Effector memory CD8-positive, alpha-beta T cell (primary cell): ENCODE data around the gene HCN4.
A peak's percentile ranks its signal among the peaks of the same experiment; 100 is the strongest.
"Not testable (repeated sequence)": the region's sequence is repeated elsewhere in the genome, so short reads cannot be mapped to it uniquely, and the experiment has no call there.

Source experiments
- ATAC-seq: fragments of 150-1000 bp; cut with Tn5 transposase; replicated peaks from 2 replicates; pipeline ENCODE4 v1.10.0; 2021; ENCODE audit warnings: mild to moderate bottlenecking, moderate library complexity
- DNase-seq, 3 experiments: peaks; one replicate each; pipeline ENCODE4 v3.0.0; 2021
- H3K27ac Mint-ChIP-seq, 2 donors: one replicate each; pipeline ENCODE4 v1.8.0; 2022; ENCODE audit warnings: mild to moderate bottlenecking in 2 of 2, mixed read lengths in 2 of 2, moderate library complexity in 2 of 2
- H3K27me3 Mint-ChIP-seq, 2 donors: one replicate each; pipeline ENCODE4 v1.8.0; 2022; ENCODE audit warnings: mixed read lengths in 2 of 2
- H3K36me3 Mint-ChIP-seq: one replicate; pipeline ENCODE4 v1.8.0; 2022; ENCODE audit warnings: mild to moderate bottlenecking, moderate library complexity, mixed read lengths; ENCODE audit not compliant: insufficient read depth
- H3K4me1 Mint-ChIP-seq, 2 donors: one replicate each; pipeline ENCODE4 v1.8.0; 2022; ENCODE audit warnings: low read depth in 2 of 2, mixed read lengths in 2 of 2
- H3K4me3 Mint-ChIP-seq, 2 donors: one replicate each; pipeline ENCODE4 v1.8.0; 2022; ENCODE audit warnings: mild to moderate bottlenecking in 2 of 2, mixed read lengths in 2 of 2, moderate library complexity in 2 of 2
- H3K9me3 Mint-ChIP-seq, 2 donors: one replicate each; pipeline ENCODE4 v1.8.0; 2022; ENCODE audit warnings: mixed read lengths in 2 of 2

The HCN4 gene

GRCh38 chr15:73300286-73300685, 68.5 kb downstream of the HCN4 start:
- not testable (repeated sequence) for H3K9me3 Mint-ChIP-seq, H3K4me3 Mint-ChIP-seq, H3K4me1 Mint-ChIP-seq

DNA sequence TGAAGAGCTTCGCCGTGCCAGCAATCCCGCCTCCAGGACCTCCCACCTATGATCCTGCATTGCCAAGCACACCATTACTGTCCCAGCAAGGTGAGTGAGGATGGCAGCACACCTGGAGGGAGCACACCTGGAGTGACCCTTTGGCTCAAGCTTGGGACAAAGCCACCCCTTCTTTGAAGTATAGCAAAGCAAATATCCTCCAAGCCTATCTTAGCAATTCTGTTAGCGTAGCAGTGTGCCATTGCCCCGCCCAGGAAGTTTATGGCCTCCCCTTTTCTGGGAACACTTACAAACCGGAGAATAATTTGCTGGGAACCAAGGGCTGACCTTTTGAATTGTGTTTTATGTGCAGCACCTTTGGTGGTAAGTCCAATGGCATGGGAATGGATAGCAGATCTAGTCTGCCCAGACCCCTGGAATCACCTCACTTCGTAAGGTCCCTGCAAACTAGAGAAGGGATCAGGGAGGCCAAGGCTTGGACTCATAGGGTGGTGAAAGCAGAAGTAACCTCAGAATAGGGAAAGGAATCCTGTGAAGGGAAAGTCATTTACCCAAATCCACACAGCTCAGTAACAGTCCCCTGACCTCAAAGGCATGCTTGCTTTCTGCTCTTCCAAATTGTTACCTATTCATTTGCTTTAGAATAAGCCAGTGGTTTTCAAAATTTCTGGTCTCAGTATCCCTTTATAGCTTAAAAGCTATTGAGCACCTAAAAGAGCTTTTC, 70.1 kb downstream of the HCN4 start:
- Mint-ChIP-seq H3K4me1 (peaks cover 0 to 1% of the 10 kb centered on the region in 2 donors), H3K36me3 (peaks cover 7% of the 10 kb centered on the region), H3K4me3 (no peak overlapping the region), H3K9me3 (no peaks in the 10 kb centered on the region), H3K27ac (no peak overlapping the region), H3K27me3 (no peaks in the 10 kb centered on the region)
- no peak for ATAC-seq
- no peak for DNase-seq

More at GRCh38 chr15:73300286-73300685, 68.5 kb downstream of the HCN4 start:
- DNase-seq, H3K36me3 Mint-ChIP-seq, ATAC-seq, H3K27me3 Mint-ChIP-seq, H3K27ac Mint-ChIP-seq: not testable (repeated sequence)

GRCh38 chr15:73296609-73297353, 72.0 kb downstream of the HCN4 start:
- no peaks in the 10 kb centered on the region for H3K4me1 Mint-ChIP-seq

DNA sequence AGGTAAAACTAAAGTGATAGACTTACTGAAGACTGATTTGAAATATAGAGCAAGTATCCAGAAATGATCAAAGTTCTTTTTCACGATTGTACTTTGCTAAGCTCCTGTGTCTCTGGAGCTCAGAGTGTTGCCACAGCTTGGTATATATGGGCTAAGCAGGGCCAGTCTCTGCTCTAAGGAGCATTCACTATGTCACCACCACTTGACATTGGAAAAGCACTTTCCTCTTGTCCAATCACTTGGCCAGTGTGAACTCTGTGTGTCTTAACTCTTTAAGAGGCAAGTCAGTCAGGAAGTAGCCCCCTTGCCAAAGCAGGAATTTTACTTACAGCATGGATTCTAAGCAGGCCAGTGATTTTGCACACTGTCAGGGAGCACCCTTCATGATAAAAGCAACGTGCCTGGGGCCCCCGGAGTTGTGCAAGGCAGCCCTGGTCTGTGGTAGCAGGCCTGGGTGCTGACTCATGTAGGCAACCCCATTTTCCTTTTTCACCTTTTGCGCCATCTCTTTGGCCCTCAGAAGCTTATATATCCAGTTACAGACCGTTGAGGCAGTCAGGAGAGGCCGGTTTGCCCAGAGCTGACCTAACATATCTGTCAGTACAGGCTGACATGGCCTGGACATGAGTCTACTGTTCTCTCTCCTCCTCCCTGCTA, 73.0 kb downstream of the HCN4 start:
- Mint-ChIP-seq H3K4me1 (no peaks in the 10 kb centered on the region), H3K4me3 (no peak overlapping the region), H3K9me3 (no peaks in the 10 kb centered on the region), H3K36me3 (peaks cover 15% of the 10 kb centered on the region), H3K27me3 (no peaks in the 10 kb centered on the region), H3K27ac (no peak overlapping the region)
- DNase-seq, result no peak
- ATAC-seq, result no peak

More at GRCh38 chr15:73296609-73297353, 72.0 kb downstream of the HCN4 start:
- Mint-ChIP-seq H3K27me3 (no peaks in the 10 kb centered on the region), H3K27ac (peak overlapping the region in 1 of 2 donors; percentile 2), H3K36me3 (peaks cover 15% of the 10 kb centered on the region), H3K9me3 (no peaks in the 10 kb centered on the region), H3K4me3 (no peak overlapping the region)
- ATAC-seq, result no peak
- DNase-seq, result no peak

DNA sequence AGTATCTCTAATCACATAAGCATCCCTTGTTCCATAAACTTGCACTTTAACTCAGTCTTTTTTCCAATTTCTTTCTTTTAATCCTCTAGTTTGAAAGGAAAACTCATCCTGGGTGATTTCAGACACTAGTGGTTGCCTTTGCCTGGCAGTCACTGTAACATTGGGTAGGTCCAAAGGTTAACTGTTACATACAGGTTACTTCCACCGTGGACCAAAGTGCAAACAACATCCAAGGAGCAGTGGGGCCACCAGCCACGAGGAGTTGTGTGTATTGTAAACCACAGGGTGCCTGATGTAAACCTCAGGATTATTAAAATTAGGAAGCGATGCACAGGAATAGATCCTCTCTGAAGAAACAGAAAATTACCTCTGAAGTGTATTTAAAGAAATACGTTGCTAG, 75.0 kb downstream of the HCN4 start:
- no peak overlapping the region for H3K27ac Mint-ChIP-seq
- ATAC-seq (no peak), DNase-seq (no peak)
- H3K27me3 Mint-ChIP-seq, result no peaks in the 10 kb centered on the region
- no peaks in the 10 kb centered on the region for H3K4me1 Mint-ChIP-seq
- peaks cover 30% of the 10 kb centered on the region for H3K36me3 Mint-ChIP-seq
- H3K9me3 Mint-ChIP-seq, result no peaks in the 10 kb centered on the region
- H3K4me3 Mint-ChIP-seq, result no peak overlapping the region

DNA sequence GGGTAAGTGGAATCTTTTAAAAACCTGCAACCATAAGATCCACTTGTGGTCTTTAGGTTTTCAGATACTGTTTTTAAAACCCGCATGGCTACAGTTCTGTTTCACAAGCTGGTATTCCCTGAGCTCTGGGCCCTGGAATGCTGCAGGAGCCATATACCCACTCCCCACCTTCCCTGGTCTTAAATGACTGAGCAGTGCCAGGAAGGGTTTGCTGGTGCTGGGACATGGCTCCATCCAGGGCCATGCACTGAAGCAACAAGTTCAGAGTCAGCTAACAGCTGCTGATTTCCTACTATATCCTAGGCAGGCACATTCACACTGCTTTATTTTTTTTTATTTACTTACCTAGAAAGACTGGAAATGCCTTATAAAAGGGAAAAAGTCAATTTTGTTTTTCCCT, 77.3 kb downstream of the HCN4 start:
- H3K36me3 Mint-ChIP-seq, result peaks cover 45% of the 10 kb centered on the region
- no peaks in the 10 kb centered on the region for H3K4me1 Mint-ChIP-seq
- ATAC-seq (no peak), DNase-seq (no peak)
- H3K4me3 Mint-ChIP-seq, result no peak overlapping the region
- no peak overlapping the region for H3K27ac Mint-ChIP-seq
- H3K27me3 Mint-ChIP-seq, result no peaks in the 10 kb centered on the region
- H3K9me3 Mint-ChIP-seq, result no peaks in the 10 kb centered on the region

DNA sequence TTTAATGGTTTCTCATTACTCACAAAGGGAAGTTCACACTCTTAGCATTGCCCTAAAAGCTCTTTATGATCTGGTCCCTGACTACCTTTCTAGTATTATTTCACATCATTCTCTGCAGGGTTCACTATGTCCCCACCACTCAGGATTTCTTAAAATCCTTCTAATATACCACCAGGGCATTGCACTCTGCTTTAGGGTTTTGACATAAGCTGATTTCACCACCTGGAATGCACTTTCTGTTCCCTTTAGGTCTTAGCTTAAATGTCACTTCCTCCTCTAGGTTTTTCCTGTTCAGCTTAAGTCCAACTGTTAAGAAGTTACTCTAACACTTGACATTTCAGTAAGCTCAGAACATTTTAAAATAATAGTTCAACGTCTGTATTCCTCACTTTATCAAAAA, 81.7 kb downstream of the HCN4 start:
- DNase-seq (no peak), ATAC-seq (no peak)
- H3K27me3 Mint-ChIP-seq, result no peaks in the 10 kb centered on the region
- H3K4me1 Mint-ChIP-seq, result no peaks in the 10 kb centered on the region
- H3K9me3 Mint-ChIP-seq, result no peaks in the 10 kb centered on the region
- H3K27ac Mint-ChIP-seq, result no peak overlapping the region
- peaks cover 38% of the 10 kb centered on the region for H3K36me3 Mint-ChIP-seq
- no peak overlapping the region for H3K4me3 Mint-ChIP-seq

- Mint-ChIP-seq H3K27me3 (no peaks in the 10 kb centered on the region), H3K4me3 (no peak overlapping the region), H3K4me1 (no peaks in the 10 kb centered on the region), H3K9me3 (no peaks in the 10 kb centered on the region), H3K36me3 (peaks cover 38% of the 10 kb centered on the region), H3K27ac (peak overlapping the region in 1 of 2 donors; percentile 11)
- DNase-seq (no peak), ATAC-seq (no peak)
These were observed 82.4 kb downstream of the HCN4 start for GRCh38 chr15:73286311-73286710.

DNA sequence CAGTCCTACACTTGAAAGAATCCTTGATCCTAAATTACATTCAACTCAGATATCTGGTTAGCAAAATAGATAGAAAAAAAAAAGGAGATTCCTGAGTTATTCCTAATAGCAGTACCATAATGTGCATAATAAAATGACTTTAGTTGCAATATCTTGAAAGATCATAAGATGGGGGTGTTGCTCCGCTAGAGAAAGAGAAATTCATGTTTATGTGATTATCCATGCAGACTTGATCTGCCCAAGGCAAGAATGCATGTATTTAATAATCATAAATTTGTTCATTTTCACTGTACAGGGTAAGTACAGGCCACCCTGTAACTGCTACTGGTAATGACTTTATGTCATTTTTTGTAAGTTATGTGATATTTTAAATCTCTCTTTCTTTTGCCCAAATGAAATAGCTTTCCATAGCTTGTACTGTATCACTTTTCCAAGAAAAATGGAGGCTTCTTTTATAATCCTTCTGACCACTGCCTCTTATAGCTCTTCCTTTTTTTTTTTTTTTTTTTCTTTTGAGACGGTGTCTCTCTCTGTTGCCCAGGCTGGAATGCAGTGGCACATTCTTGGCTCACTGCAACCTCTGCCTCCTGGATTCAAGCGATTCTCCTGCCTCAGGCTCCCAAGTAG, 84.6 kb downstream of the HCN4 start:
- Mint-ChIP-seq H3K27me3 (no peaks in the 10 kb centered on the region), H3K27ac (peak overlapping the region in 1 of 2 donors; percentile 12), H3K4me1 (no peaks in the 10 kb centered on the region), H3K36me3 (peaks cover 31% of the 10 kb centered on the region), H3K9me3 (no peaks in the 10 kb centered on the region), H3K4me3 (no peak overlapping the region)
- ATAC-seq, result no peak
- no peak for DNase-seq

GRCh38 chr15:73283366-73283962, 85.3 kb downstream of the HCN4 start:
- H3K36me3 Mint-ChIP-seq, result peaks cover 28% of the 10 kb centered on the region
- DNase-seq (no peak), ATAC-seq (no peak)
- H3K9me3 Mint-ChIP-seq, result no peaks in the 10 kb centered on the region
- no peaks in the 10 kb centered on the region for H3K27me3 Mint-ChIP-seq
- H3K27ac Mint-ChIP-seq, result no peak overlapping the region
- H3K4me1 Mint-ChIP-seq, result no peaks in the 10 kb centered on the region
- no peak overlapping the region for H3K4me3 Mint-ChIP-seq

DNA sequence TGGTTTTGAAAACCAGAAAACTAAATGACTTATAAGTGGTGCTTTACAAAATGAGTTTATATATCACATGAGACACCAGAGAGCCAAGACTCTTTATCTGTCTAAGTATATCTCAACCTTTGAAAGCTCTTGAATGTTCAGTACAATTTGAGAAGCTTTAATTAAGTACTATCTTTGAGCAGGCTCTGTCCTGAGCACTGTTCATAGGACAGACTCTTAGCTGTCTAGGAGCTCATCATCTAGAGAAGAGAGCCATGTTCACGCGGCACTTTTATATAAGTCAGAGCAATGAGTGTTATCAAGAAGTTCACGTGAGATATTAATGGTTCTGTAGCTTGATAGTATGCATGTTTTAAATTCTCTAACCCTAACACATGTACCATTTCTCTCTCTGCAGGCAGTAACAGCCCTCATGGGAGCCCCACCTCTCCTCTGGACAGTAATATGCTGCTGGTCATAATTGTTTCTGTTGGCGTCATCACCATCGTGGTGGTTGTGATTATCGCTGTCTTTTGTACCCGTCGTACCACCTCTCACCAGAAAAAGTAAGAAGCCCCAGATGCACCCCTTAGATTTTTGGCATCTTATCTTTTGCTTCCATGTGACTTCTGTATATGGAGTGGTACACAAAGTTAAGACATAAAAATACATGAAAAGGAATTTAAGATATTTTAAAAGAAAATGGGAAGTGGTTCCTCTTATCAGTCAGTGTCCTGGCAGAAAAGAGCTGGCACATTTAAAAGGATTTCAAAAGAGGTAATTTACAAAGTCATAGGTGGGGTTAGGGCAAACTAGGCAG, 86.0 kb downstream of the HCN4 start:
- ATAC-seq (no peak), DNase-seq (no peak)
- H3K36me3 Mint-ChIP-seq, result peaks cover 21% of the 10 kb centered on the region
- no peaks in the 10 kb centered on the region for H3K9me3 Mint-ChIP-seq
- no peaks in the 10 kb centered on the region for H3K27me3 Mint-ChIP-seq
- H3K4me1 Mint-ChIP-seq, result no peaks in the 10 kb centered on the region
- no peak overlapping the region for H3K27ac Mint-ChIP-seq
- no peak overlapping the region for H3K4me3 Mint-ChIP-seq

DNA sequence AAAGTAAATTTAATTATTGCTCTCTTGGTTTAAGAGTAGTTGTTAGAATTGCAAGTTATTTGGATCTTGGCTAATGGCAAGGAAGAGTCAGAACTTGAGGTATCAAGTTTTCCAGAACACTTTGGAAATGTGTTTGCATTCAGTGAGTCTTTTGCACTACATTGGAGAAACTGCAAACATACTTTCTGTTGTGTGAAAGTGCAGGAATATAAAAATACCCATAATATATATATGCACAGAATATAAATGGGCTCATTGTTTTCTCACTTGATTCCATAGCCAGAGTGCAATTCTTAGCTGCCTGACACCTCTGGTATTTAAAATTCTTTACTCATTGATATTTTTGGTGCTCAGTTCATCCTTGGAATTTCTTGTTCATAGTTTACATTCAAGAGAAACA, 92.9 kb downstream of the HCN4 start:
- Mint-ChIP-seq H3K27me3 (no peaks in the 10 kb centered on the region), H3K27ac (no peak overlapping the region), H3K36me3 (peaks cover 8% of the 10 kb centered on the region), H3K4me1 (peaks cover 0 to 3% of the 10 kb centered on the region in 2 donors), H3K4me3 (no peak overlapping the region), H3K9me3 (no peaks in the 10 kb centered on the region)
- no peak for ATAC-seq
- DNase-seq, result no peak
